Activated CD8-positive, alpha-beta memory T cell treated with anti-CD3 and anti-CD28 coated beads, Interleukin-2, amount 50 U/mL, for 1 hour (primary cell): ENCODE data around the gene MLN.

ENCODE experiments used
- DNase-seq: peaks from one replicate; pipeline ENCODE4 v3.0.0-alpha.2; 2020; ENCODE audit errors: extremely low read depth

The MLN gene

DNA sequence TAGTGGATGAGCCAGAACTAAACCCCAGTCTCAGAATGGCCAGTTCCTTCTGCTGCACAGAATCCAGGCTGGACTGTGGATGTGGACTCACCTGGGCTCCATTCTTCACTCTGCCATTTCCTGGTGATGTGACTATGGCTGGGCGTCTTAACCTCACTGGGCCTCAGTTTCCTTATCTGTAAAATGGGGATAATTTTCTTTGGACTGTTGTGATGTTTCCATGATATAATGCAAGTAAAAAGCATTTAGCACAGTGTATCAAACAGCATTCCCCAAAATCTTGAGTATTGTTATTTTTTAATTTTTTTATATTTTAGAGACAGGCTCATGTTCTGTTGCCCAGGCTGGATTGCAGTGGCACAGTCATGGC, 51.2 kb downstream of the MLN start:
- no peak for DNase-seq

DNA sequence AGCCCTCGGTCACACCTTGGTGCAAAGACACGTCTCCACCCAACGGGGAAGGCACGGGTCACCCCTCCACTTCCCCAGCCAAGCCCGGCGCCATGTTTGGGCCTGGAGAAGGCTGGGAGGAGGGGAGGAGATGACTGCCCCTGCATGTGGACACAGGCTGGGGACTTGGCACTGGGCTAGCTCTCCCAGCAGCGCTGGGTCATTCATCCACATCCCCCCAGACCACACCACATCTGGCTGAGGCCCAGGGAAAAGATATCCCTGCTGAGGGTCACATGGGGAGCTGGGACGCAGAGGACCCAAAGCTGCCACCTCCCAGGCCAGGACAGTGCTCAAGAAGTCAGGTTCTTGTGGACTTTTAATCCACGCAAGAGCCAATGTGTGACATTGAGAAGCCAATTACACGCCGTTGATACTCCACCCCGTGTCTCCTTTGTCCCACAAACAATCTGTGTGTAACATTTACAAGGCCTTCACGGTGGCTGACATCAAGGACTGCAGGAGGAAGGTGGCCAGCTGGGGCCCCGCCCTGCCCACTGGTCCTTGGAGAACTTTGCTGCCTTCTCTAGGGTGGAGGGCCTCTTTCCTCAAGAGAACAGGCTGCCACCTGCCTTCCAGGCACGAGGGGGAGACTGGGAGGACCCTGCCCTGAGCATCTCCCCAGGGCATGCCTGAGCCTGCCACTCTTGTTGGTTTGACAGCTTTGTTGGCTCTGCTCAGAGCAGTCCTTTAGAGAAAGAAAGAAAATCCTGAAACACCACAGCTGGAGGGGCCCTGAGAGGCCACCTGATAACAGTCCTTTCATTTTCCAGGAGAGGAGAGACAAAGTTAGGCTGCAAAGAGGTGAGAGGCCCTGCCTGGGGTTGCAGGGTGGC, 51.8 kb downstream of the MLN start:
- DNase-seq, result no peak

DNA sequence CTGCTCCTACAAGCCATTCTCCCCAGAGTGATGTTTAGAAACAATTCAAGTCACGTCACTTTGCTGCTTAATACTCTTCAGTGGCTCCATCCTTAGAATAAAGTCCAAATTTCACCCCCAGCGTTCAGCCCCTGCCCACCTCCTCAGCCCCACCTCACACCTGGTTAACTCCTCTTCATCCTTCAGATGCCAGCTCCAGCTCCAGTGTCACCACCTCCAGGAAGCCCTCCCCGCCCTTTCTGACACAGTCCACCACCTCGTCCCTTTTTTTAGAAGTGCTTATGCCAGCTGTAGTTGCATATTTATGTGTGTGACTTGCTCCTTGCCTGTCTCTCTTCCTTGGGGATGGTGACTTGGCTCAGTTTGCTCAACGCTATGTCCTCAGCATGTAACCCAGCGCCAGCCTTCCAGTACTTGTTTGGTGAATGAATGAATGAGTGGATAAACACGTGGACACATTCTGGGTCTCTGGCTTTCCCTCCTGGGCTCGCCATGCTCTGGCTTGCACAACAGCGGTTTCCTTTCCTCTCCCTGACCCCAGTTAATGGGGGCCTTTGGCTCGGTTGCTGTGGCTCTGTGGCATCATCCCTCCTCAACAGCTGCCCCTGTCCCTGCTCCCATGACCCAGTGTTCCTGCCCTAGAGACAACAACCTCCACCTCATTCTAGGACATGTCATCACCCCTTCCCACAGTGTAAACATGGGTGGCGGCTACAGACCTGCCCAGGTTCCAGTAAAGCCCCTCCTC, 53.4 kb downstream of the MLN start:
- DNase-seq, result no peak

- DNase-seq, result no peak
These were observed 54.4 kb downstream of the MLN start for GRCh38 chr6:33749401-33749800.

- no peak for DNase-seq
These were observed 55.0 kb downstream of the MLN start for GRCh38 chr6:33748841-33749240.

DNA sequence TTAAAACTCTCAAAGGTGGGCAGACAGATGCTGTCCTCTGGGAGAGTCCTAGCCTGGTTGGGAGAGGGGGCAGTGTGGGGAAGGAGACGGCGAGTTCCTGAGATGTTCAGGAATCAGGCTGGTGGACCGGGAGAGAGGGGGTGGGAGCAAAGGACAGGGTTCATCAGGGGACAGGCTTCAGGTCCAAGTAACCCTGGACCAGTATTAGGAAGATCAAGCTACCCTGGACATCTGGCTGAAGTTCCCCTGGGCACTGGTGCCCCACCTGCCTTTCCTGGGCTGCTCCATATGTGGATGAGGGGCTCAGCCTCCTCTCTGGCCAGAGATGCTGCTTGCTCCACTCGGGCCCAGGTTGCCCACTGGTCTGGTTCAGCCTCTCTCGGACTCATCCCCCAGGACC, 56.0 kb downstream of the MLN start:
- DNase-seq, result no peak

- no peak for DNase-seq
These were observed 57.1 kb downstream of the MLN start, which contains the start of gene IP6K3 for GRCh38 chr6:33746651-33747100. Gene IP6K3 (minus strand): TSS chr6:33746905. CDS start chr6:33735476, 11,429 bp downstream.

GRCh38 chr6:33746036-33746600, 57.7 kb downstream of the MLN start:
- no peak for DNase-seq

GRCh38 chr6:33745548-33745947, 58.3 kb downstream of the MLN start:
- no peak for DNase-seq

- DNase-seq, result no peak
These were observed 58.8 kb downstream of the MLN start for GRCh38 chr6:33744895-33745546.
